GM19324 (cell line): ENCODE measurements around the gene TMEM41A.
A peak's percentile ranks its signal among the peaks of the same experiment; 100 is the strongest.

ENCODE experiments used
- ATAC-seq: cut with Tn5 transposase; IDR thresholded peaks from one replicate; pipeline ENCODE4 v1.9.1; 2021; ENCODE audit warnings: mild to moderate bottlenecking, moderate library complexity; ENCODE audit not compliant: unreplicated experiment, low FRiP score

Gene TMEM41A

GRCh38 chr3:185498503-185499396, at the start of gene TMEM41A:
Gene TMEM41A (minus strand): TSS chr3:185499035. CDS start chr3:185498961, 74 bp downstream.
- ATAC-seq: peak; percentile 97

GRCh38 chr3:185540695-185541094, 41.9 kb upstream of the TMEM41A start:
- no peak for ATAC-seq

- ATAC-seq: no peak
Measured at GRCh38 chr3:185539934-185540333, 41.1 kb upstream of the TMEM41A start.

- ATAC-seq: peak; percentile 97
Measured at GRCh38 chr3:185537369-185537970, 38.6 kb upstream of the TMEM41A start.

GRCh38 chr3:185534511-185534910, 35.7 kb upstream of the TMEM41A start:
- no peak for ATAC-seq

- ATAC-seq: no peak
Measured at GRCh38 chr3:185532901-185533300, 34.1 kb upstream of the TMEM41A start.

- ATAC-seq: no peak
Measured at GRCh38 chr3:185530856-185531255, 32.0 kb upstream of the TMEM41A start.

GRCh38 chr3:185528532-185528931, 29.7 kb upstream of the TMEM41A start:
- no peak for ATAC-seq

GRCh38 chr3:185527364-185527763, 28.5 kb upstream of the TMEM41A start:
- ATAC-seq: no peak

- no peak for ATAC-seq
Measured at GRCh38 chr3:185526349-185526951, 27.6 kb upstream of the TMEM41A start.

GRCh38 chr3:185521349-185522138, 22.7 kb upstream of the TMEM41A start:
- no peak for ATAC-seq

GRCh38 chr3:185519021-185519420, 20.2 kb upstream of the TMEM41A start:
- no peak for ATAC-seq

GRCh38 chr3:185517387-185518130, 18.7 kb upstream of the TMEM41A start:
- ATAC-seq: no peak

GRCh38 chr3:185511711-185512110, 12.9 kb upstream of the TMEM41A start:
- no peak for ATAC-seq

- no peak for ATAC-seq
Measured at GRCh38 chr3:185508335-185508991, 9.6 kb upstream of the TMEM41A start.

GRCh38 chr3:185507883-185508282, 9.0 kb upstream of the TMEM41A start:
- no peak for ATAC-seq

GRCh38 chr3:185504636-185505035, 5.8 kb upstream of the TMEM41A start:
- ATAC-seq: no peak

- ATAC-seq: no peak
Measured at GRCh38 chr3:185503521-185503920, 4.7 kb upstream of the TMEM41A start.

GRCh38 chr3:185502987-185503386, 4.2 kb upstream of the TMEM41A start:
- no peak for ATAC-seq
